GM19397 (cell line): Measurements from ENCODE around the gene FAT1.

Experiments used
- ATAC-seq: cut with Tn5 transposase; IDR thresholded peaks from one replicate; pipeline ENCODE4 v1.9.1; 2021; ENCODE audit warnings: mild to moderate bottlenecking, moderate library complexity; ENCODE audit not compliant: unreplicated experiment

The FAT1 gene

DNA sequence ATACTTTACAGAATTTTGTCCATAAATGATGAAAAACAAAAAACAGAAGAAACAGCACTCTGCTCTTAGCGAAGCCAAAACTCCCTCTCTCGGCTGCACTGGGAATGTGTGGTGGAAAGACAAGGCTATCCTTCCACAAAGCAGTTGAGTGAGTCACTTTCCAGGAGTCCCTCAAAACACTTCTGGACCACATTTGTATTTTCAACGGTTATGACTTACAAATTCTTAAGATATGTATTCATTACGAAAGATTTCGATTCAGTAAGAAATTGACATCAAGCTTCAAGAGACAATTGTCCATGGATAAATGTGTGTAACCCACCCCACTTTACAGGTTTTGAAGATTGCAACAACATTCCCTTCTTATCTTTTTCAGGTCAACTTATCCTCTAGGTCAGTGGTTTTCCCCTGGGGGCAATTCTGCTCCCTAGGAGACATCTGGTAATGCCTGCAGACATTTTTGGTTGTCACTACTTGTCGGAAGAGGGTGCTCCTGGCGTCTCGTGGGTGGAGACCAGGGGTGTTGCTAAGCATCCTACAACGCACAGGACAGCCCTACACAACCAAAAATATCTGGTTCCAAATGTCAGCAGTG is 101.6 kb downstream of the FAT1 start:
- no peak for ATAC-seq

DNA sequence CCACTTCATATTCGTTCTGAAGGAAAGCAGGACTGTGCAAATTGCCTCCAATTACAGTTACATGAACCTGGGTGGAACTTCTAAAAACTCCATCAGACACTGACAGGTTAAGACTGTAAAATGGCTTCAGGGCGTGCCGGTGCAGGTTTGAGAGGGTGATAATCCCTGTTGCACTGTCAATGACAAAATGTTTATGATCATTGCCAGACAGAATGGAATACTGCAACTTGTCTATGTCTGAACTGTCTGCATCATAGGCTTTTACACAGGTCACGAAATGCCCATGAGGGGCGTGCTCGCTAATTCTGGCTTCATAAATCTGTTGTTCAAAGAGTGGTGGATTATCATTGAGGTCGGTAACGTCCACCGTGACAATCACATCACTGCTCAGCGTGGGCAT is 104.6 kb downstream of the FAT1 start:
- ATAC-seq = no peak

DNA sequence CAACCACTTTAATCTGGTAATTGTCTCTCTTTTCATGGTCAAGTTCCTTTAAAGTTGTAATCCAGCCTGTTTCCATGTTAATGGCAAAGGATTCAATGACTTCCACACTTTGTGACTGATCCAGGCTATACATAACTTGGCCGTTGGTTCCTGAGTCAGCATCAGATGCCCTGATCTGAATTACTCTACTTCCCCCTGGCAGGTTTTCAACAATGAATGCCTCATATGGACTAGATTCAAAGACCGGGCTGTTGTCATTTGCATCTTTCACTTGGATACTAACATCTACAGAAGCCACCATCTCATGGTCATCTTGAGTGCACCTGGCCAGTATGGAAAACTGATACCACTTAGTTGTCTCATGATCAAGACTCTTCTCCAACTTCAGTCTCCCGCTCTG is 105.7 kb downstream of the FAT1 start:
- no peak for ATAC-seq

DNA sequence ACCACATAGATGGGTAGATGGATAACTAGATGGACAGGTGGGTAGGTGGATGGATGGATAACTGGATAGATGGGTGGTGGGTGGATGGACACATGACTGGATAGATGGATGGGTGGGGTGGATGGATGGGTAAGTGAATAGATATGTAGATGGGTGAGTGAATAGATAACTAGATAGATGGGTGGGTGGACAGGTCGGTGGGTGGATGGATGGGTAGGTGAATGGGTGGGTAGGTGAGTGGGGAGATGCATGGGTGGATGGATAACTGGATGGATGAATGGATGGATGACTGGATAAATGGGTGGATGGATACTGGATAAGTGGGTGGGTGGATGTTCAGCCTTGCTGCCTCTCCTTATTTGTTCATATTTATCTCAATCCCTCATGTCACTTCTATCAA is 116.2 kb downstream of the FAT1 start:
- ATAC-seq = no peak

DNA sequence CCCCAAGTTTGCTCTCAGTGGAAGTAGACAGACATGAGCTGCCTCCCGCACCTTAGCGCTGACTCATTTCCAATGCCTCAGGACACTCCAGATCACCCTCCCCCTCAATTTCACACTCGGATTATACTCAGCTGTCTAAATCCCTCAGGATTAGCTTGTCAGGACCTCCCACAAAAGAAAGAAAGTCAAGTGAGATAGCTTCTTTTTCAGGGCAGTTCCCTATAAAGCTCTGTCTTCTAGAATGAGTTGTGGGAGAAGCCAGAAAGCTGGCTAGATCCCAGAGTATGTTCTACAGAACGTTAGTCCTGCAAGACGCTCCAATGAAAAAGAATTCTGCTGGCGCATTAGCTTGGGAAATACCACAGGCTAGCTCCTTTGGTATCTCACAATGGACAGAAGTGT is 117.1 kb downstream of the FAT1 start:
- ATAC-seq = no peak

DNA sequence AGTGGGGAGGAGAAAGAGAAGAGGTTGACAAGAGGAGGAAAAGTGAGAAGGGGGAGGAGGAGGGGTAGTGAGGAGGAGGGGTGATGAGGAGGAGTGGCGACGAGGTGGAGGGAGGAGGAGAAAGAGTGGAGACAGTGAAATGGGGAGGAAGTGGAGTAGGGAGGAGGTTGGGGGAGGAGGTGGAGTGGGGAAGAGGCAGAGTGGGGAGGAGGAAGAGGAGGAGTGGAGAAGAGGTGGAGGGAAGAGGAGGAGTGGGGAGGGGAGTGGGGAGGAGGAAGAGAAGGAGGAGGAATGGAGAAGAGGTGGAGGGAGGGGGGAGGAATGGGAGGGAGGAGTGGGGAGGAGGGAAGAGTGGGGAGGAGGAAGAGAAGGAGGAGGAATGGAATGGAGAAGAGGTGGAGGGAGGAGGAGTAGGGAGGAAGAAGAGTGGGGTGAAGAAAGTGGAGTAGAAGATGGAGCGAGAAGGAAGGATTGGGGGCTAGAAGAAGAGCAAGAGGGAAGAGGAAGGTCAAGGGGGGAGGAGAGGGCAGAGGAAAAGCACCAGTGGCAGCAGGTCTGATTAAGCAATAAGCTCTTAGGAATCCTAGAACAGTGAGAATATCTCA is 118.3 kb downstream of the FAT1 start:
- ATAC-seq = no peak

DNA sequence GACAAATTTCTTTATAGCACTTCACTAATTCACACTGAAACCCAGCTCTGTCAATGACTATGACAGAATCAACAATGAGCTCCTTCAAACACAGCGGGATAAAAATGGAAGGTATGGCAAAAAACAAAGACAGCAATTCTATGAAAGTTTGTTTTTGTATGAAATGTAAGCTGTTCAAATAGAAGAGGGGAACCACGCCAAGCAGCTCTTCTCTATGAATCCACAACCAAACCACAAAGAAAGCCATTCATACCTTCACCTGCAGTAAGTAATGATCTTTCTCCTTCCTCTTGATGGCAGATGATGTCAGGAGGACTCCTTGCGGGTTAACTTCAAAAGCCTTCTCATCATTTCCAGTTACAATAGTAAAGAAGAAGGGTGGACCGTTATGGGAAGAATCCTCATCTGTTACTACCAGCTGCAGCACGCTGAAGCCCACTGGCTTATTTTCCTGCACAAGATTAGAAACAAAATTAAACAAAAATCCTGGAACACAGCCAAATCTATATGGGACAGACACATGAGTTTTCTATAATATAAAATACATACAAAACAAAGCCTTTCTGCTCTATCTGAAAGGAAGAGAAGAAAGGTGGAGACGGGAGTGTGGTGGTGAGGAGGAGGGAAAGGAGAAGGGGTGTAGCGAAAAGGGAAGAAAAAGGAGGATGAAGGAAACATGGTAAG is 119.4 kb downstream of the FAT1 start:
- no peak for ATAC-seq

DNA sequence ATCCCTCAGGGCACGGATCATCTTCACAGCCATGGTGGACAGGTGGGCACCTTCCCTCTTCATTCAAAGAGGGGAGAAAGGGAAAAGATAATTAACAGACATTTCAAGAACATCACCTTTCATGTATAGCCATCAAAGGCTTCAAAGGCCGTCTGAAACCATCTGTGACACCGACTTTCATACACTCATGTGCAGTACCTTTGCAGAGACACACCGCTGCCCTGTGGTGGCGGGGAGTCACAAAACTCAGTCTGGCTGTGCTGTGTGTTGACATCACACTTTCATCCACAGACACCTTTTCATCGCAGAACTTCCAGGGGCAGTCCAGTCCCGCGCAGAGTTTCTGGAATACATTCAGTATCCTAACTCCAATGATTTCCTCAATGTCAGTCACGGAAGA is 120.7 kb downstream of the FAT1 start:
- no peak for ATAC-seq

DNA sequence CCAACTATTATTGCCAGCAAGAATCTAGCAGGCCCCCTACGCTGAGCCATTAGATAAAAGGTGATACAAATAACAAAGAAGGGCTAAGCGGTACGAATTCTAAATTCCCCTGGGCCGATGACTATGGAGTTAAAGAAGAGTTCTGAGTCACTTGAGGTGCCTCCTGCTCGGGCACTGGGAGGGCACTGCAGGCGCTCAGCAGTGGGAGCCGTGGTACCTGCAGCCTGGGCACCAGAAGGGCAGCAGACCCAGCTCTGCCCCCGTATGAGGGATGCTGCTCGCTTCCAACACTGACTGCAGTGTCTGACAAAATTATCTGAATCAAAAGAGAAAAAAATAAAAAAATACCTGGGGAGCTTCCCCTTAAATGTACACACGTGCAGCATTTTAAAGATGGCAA is 124.2 kb downstream of the FAT1 start:
- no peak for ATAC-seq

DNA sequence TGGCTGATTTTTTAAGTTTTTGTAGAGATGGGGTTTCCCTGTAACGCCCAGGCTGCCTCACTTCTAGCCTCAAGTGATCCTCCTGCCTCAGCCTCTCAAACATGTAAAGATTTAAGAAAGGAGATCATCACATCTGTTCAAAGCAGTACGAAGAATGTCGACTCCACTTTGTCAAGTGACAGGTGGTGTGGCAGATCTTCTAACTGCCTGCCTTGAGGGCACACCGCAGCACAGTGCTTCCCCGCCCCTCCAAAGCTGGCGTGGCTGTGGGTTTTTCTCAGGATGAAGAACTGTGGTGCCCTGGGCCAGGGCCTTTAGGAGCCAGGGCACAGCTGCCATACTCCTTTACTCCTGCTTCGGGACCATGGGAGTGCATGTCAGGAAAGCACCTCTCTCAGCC is 125.0 kb downstream of the FAT1 start:
- ATAC-seq = no peak

DNA sequence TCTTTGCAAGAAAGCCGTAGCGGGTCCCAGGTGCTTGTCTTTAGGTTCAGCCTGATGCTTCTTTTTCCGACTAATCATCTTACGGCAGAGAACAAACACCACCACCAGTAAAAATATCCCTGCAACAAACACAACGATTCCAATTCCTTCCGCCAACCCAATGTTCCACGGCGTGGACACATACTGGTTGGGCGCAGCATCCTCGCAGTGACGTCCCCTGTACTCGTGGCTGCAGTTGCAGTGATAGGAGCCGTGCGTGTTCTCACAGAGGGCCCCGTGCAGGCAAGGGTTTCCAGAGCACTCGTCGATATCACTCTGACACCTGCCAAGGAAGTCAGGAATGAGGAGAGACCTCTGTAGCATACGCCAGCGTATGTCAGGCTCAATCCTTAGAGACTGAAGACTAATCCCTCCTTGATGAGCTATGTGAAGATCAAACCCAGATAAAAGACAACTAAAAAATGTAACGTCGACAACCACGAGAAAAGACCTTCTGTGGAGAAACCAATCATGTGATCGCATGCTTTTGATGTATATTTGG is 126.7 kb downstream of the FAT1 start:
- ATAC-seq = no peak

DNA sequence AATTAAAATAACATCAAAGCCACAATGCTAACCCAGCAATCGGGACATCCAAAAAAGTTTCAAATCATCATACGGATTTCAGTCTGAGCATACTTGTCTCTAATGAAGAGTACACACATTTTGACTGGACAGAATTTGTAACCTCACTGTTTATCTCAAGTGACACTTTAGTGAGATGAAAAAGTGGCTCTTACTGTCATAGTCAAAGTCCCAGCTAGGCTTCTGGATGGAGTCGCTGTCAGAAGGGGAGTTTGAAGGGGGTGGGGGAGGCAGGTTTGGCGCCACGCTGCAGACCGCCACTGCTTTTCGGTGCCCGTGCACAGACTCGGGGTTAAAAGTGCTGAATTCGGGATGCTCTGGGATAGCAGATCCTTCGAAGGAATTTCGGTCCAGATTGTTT is 127.3 kb downstream of the FAT1 start:
- no peak for ATAC-seq

DNA sequence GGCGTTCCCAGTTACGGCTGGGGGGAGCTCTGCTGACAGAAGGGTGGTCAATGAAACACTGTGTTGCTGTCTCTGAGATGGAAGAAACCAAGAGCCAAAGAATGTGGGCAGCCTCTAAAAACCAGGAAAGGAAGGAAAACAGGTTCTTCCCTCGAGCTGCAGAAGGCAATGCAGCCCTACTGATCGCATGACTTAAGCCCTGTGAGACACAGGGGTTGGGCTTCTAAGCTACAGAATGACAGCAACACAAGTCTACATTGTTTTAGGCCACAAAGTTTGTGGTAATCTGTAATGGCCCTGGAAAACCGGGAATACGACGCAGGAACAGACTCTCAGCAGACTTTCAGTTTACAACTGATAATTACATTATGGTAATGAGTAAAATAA is 130.1 kb downstream of the FAT1 start:
- ATAC-seq = no peak

DNA sequence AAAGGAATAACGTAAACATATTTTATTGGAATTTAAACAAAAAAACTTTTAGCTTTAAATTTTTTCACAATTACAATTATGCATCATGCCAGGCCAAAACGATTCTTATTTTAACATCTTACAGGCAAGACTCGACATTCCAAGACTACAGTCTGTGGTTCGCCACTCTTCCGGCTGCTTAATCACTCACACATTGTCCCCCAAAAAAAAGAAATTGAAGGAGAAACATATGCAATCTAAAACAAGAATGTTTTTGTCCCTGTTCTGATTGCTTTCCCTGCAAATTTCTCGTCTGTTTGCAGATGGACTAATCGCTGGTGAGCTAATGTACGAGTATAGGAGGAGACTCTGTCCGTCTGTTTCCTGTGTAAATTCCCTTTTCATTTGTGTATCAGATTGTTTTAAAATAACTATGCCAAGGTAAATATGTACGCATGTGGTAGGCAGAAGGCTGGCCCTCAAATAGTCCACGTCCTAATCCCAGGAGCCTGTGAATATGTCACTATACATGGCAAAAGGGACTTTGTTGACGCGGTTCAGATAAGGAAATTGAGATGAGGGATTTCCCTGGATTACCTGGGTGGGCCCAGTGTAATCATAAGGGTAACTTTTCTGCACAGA is 130.6 kb downstream of the FAT1 start:
- no peak for ATAC-seq

DNA sequence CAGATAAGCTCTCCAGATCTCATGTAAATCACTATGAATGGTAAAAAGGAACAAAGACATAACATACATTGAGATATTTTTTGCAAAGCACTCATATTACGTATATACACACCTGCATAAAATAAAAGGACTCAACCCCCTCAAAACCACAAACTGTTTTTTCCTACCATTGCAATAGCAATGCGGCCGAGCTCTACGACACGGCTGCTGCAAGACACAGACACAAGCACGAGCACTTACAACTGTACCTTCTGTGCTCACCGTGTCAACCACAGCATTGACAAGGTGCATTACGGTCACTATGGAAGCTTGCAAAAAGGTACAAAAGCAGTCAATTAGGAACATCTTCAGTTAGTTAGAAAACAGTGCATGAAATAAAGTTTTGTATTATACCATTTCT is 131.2 kb downstream of the FAT1 start:
- ATAC-seq = no peak

DNA sequence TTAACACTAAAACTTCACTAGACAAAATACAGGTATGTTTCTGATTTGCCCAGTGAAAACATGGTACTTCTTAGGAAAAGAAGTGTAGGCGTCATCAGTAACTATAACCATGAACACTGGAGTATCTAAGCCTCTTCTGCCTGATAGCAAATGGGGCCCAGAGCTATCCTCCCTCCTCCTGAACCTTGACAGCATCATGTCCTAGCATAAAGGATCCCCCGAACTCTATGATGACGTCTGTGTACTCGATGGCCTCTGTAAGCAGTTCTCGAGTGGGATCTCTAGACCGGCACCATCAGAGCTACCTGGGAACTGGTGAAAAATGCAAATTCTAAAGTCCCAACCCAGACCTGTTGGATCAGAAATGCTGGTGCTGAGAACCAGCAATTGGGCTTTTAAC is 132.0 kb downstream of the FAT1 start:
- no peak for ATAC-seq

DNA sequence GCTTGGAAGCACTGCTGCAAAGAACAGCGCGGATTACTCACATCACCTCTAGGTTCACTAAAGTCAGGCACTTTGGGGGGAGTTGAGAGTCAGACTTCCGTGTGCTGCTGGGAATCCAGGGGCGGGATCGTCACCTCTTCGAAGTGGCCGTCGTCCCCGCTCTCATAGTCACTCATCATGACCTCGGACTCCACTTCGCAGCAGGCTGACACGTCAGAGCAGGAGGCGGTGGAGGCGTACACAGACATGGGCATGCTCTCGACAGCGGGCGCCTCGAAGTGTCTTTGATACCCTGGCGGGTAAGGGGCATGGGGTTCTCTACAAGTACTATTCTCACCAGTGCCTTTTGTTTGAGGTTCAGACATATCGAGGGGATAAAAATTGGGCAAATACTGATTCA is 135.2 kb downstream of the FAT1 start:
- no peak for ATAC-seq

DNA sequence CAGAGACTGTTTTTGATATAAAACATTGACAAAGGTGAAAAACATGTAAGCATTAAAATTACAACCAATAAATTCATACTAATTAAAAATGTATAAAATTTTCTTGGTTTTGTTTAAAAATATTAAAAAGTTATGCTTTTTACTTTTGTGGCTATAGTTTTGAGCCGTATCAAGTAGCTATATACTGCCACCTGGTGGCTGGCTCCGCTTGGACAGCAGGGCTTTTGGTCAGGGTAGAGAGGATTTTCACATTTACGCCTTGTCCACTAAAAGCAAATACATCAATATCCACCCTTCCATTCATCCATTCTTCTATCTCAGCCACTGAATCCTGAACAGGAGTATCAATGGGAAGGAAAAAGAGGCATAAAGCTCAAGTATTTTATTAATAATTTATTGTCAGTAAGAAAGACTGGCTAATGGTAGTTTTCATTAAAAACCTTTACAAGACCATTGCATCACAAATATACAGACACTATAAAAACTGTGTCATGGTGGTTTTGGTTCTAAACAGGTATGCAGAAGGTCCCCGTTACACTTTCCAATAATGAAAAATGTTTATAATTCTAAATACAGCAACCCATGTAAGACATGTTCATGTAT is 136.1 kb downstream of the FAT1 start:
- ATAC-seq = no peak

DNA sequence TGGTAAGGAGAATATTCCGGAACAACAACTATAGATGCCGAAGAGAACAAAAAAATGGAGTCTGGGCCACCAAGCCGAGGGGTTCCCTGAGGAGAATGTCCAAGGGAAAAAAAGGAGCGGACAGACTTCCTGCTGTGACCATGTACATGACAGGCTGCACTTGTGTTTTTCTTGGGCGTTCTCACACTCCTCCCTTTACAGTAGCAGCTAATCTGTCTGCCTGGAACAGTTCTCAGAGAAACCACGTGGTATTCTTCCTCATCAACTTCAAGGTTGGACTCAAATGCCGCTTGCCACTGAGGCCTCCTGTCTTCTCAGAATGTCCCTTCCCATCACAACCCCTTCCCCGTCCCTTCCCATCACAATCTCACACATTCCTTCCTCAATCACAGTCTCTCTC is 137.5 kb downstream of the FAT1 start:
- ATAC-seq = no peak

DNA sequence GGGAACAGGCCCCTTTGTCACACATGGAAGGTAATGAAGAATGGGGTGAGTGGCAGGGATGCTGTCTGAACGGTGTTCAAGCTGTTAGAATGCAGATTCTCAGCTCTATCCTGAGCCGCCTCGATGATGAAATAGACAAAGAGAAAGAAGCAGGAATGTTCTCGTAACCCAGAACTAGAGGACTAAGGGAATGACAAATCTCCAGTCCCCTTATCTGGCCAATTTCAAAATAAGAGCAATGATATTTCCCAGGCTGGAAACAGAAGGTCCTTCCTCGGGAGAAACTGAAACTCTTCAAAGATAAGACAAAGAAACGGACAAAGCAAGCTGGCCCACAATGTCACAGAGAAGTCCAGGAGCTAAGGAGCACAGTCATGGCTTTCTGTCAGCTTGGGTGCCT is 138.7 kb downstream of the FAT1 start:
- no peak for ATAC-seq

DNA sequence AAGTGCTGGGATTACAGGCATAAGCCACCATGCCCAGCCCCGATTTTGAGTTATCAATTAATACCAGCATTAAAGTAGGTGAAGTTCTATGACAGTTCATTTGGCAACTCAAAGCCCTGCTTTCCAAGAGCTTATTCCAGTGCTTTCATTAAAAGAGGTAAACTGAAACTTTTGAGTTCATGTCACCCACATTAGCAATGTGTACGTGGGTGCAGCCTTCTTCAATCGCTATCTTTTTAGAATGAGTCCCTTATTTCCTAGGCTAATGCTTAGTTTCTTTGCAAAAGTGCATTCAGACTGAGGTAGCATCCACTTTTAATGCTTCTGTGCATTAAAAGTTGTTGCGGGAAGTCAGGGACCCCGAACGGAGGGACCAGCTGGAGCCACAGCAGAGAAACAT is 142.2 kb downstream of the FAT1 start:
- ATAC-seq = no peak

DNA sequence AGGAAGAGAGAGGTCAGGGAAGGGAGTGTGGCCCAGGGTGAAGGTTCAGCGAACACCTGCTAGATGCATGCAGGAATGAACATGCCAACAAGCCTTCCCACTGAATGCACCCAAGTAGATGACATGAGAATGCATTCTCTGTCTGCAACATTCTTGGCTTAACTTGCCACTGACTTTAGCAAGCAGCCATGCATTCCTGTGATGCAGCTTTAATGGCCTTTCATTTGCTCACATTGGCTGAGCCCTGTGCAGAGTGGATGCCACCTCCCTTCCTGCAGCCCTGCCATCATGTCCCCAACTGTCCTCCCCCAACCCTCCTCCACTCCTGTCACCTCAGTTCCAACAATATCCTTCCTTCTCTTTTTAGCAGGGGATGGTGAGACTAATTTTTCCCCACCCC is 143.0 kb downstream of the FAT1 start:
- no peak for ATAC-seq
